ENCODE measurements around the gene H6PD.

- TF ChIP-seq, protein P1, sequence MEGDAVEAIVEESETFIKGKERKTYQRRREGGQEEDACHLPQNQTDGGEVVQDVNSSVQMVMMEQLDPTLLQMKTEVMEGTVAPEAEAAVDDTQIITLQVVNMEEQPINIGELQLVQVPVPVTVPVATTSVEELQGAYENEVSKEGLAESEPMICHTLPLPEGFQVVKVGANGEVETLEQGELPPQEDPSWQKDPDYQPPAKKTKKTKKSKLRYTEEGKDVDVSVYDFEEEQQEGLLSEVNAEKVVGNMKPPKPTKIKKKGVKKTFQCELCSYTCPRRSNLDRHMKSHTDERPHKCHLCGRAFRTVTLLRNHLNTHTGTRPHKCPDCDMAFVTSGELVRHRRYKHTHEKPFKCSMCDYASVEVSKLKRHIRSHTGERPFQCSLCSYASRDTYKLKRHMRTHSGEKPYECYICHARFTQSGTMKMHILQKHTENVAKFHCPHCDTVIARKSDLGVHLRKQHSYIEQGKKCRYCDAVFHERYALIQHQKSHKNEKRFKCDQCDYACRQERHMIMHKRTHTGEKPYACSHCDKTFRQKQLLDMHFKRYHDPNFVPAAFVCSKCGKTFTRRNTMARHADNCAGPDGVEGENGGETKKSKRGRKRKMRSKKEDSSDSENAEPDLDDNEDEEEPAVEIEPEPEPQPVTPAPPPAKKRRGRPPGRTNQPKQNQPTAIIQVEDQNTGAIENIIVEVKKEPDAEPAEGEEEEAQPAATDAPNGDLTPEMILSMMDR (IDR thresholded peaks at IDR 0.05) = no peak
- TF ChIP-seq POLR2AphosphoS5 (IDR thresholded peaks at IDR 0.05) (no peak), EP300 (IDR thresholded peaks at IDR 0.05) (no peak), POLR2A (IDR thresholded peaks at IDR 0.05) (no peak)
These were observed 79.5 kb downstream of the H6PD start for GRCh38 chr1:9314111-9314510.

All from stomach (tissue), 4 donors.